GM23338 (cell line): ENCODE measurements around the gene ACSF3. TPM values are rescaled to one million over a fixed set of nuclear protein-coding genes. Genes with fewer than 3 reads are reported as not detected.
A peak's percentile ranks its signal among the peaks of the same experiment; 100 is the strongest.

Experiments
- ATAC-seq: fragments of 200-7000 bp; cut with Tn5 transposase; 3 replicates; pipeline ENCODE4 v1.9.1; 2020
- DNase-seq: peaks from one replicate; pipeline ENCODE4 v3.0.0-alpha.2; 2015; ENCODE audit warnings: low spot score
- H2AFZ ChIP-seq: fragments of 200-600 bp; sonication (generic); 2 replicates; pipeline ENCODE4 v1.8.0; 2016; ENCODE audit warnings: antibody characterized with exemption, mild to moderate bottlenecking, moderate library complexity
- H3F3A ChIP-seq: fragments of 200-600 bp; sonication (generic); replicated peaks from 2 replicates; pipeline ENCODE4 v1.8.0; 2017; ENCODE audit warnings: antibody characterized with exemption, mixed run types, low read depth
- H3K27ac ChIP-seq: fragments of 200-600 bp; sonication (generic); 2 replicates; pipeline ENCODE4 v1.6.1; 2016; ENCODE audit warnings: low read depth
- H3K27me3 ChIP-seq: fragments of 200-600 bp; sonication (generic); 2 replicates; pipeline ENCODE4 v1.8.0; 2016; ENCODE audit warnings: mild to moderate bottlenecking, mixed run types, moderate library complexity; ENCODE audit not compliant: insufficient read depth
- H3K36me3 ChIP-seq: fragments of 200-600 bp; sonication (generic); 2 replicates; pipeline ENCODE4 v1.8.0; 2016; ENCODE audit warnings: mild to moderate bottlenecking; ENCODE audit not compliant: insufficient read depth
- H3K4me1 ChIP-seq: fragments of 200-600 bp; sonication (generic); 2 replicates; pipeline ENCODE4 v1.8.0; 2016; ENCODE audit warnings: mild to moderate bottlenecking, moderate library complexity; ENCODE audit not compliant: insufficient read depth
- H3K4me2 ChIP-seq: fragments of 200-600 bp; sonication (generic); 2 replicates; pipeline ENCODE4 v1.7.1; 2017; ENCODE audit warnings: mixed run types
- H3K4me3 ChIP-seq: fragments of 200-600 bp; sonication (generic); 2 replicates; pipeline ENCODE4 v1.6.1; 2016; ENCODE audit warnings: mixed run types
- H3K79me2 ChIP-seq: fragments of 200-600 bp; sonication (generic); replicated peaks from 2 replicates; pipeline ENCODE4 v1.8.0; 2017; ENCODE audit warnings: mild to moderate bottlenecking; ENCODE audit not compliant: insufficient read depth
- H3K9me2 ChIP-seq: fragments of 200-600 bp; sonication (generic); 2 replicates; pipeline ENCODE4 v1.8.0; 2017; ENCODE audit not compliant: insufficient read depth
- H4K20me1 ChIP-seq: fragments of 200-600 bp; sonication (generic); replicated peaks from 2 replicates; pipeline ENCODE4 v1.8.0; 2017; ENCODE audit warnings: mild to moderate bottlenecking; ENCODE audit not compliant: insufficient read depth
- H3K27ac Mint-ChIP-seq: 2 replicates; pipeline ENCODE4 v1.8.0; 2020; ENCODE audit warnings: inconsistent platforms, mild to moderate bottlenecking, moderate library complexity, mixed read lengths
- H3K27me3 Mint-ChIP-seq: 3 replicates; pipeline ENCODE4 v1.8.0; 2022; ENCODE audit warnings: low read depth, mild to moderate bottlenecking, moderate library complexity, mixed read lengths, inconsistent platforms; ENCODE audit not compliant: insufficient read depth, poor library complexity
- H3K36me3 Mint-ChIP-seq: 3 replicates; pipeline ENCODE4 v1.8.0; 2021; ENCODE audit warnings: low read depth, mild to moderate bottlenecking, inconsistent platforms, moderate library complexity, mixed read lengths
- H3K4me1 Mint-ChIP-seq: 3 replicates; pipeline ENCODE4 v1.8.0; 2020; ENCODE audit warnings: mild to moderate bottlenecking, inconsistent platforms, mixed read lengths
- H3K4me3 Mint-ChIP-seq: 3 replicates; pipeline ENCODE4 v1.8.0; 2021; ENCODE audit warnings: moderate library complexity, mild to moderate bottlenecking, inconsistent platforms, mixed read lengths
- H3K9me3 Mint-ChIP-seq: 3 replicates; pipeline ENCODE4 v1.8.0; 2020; ENCODE audit warnings: moderate library complexity, mild to moderate bottlenecking, inconsistent platforms, mixed read lengths
- CREB1 ChIP-seq: fragments of 250-450 bp; sonication (Bioruptor Pico); IDR thresholded peaks from 2 replicates; pipeline ENCODE4 v1.5.0; 2020; ENCODE audit warnings: low read depth, mild to moderate bottlenecking, moderate library complexity
- CTCF ChIP-seq, 2 experiments: fragments of 200-600 bp in 1 of 2; sonication (generic) in 1 of 2; conservative IDR thresholded peaks; 2 replicates each; pipeline versions ENCODE4 v1.5.1 to v1.6.1; 2016 to 2017; ENCODE audit warnings: antibody characterized with exemption in 2 of 2, low read depth in 2 of 2, mild to moderate bottlenecking in 2 of 2, moderate library complexity in 1 of 2
- ETS1 ChIP-seq: IDR thresholded peaks from 2 replicates; pipeline ENCODE4 v1.6.1; 2016; ENCODE audit warnings: antibody characterized with exemption
- EZH2 ChIP-seq: fragments of 200-600 bp; sonication (generic); IDR thresholded peaks from one replicate; pipeline ENCODE4 v1.8.0; 2017; ENCODE audit warnings: antibody characterized with exemption, mild to moderate bottlenecking, low read depth; ENCODE audit not compliant: unreplicated experiment
- EZH2phosphoT487 ChIP-seq: fragments of 200-600 bp; sonication (generic); IDR thresholded peaks from one replicate; pipeline ENCODE4 v1.8.1; 2018; ENCODE audit warnings: antibody characterized with exemption; ENCODE audit not compliant: unreplicated experiment
- JUNB ChIP-seq: IDR thresholded peaks from one replicate; pipeline ENCODE4 v1.6.1; 2016; ENCODE audit warnings: antibody characterized with exemption; ENCODE audit not compliant: unreplicated experiment
- NANOG ChIP-seq: IDR thresholded peaks from 2 replicates; pipeline ENCODE4 v1.6.1; 2016; ENCODE audit warnings: antibody characterized with exemption, borderline replicate concordance
- POLR2AphosphoS5 ChIP-seq: IDR thresholded peaks from 2 replicates; pipeline ENCODE4 v1.6.1; 2016; ENCODE audit warnings: antibody characterized with exemption, low read depth
- REST ChIP-seq: IDR thresholded peaks from one replicate; pipeline ENCODE4 v1.6.1; 2018; ENCODE audit warnings: antibody characterized with exemption; ENCODE audit not compliant: unreplicated experiment
- STAT1 ChIP-seq: IDR thresholded peaks from one replicate; pipeline ENCODE4 v1.6.1; 2016; ENCODE audit warnings: antibody characterized with exemption; ENCODE audit not compliant: unreplicated experiment
- ZNF114 ChIP-seq: fragments of 250-450 bp; sonication (Bioruptor Pico); IDR thresholded peaks from 2 replicates; pipeline ENCODE4 v1.5.0; 2020; ENCODE audit warnings: mild to moderate bottlenecking, moderate library complexity
- ZNF331 ChIP-seq: fragments of 250-450 bp; sonication (Bioruptor Pico); IDR thresholded peaks from 2 replicates; pipeline ENCODE4 v1.5.0; 2020; ENCODE audit warnings: low read depth, mild to moderate bottlenecking, moderate library complexity
- polyA plus RNA-seq: library from polyadenylated mRNA; unstranded; fragments of >200 nt; fragmentation: Nextera tagmentation; extraction: Ambion mirVana; gene quantifications from 2 replicates; pipeline ENCODE4 v1.2.1, GENCODE V29; 2016
- total RNA-seq: library from RNA; depleted of rRNA; stranded (reverse); fragments of >200 nt; shearing (Covaris generic); gene quantifications from 2 replicates; pipeline ENCODE4 v1.2.3, GENCODE V29; 2014

The ACSF3 gene
- total and polyA plus RNA-seq, 2 experiments from 2014 or later = 12.8 to 23.1 TPM

- no peak overlapping the region for H3K4me3 ChIP-seq
- H3K36me3 ChIP-seq = no peaks in the 10 kb centered on the region
- no peak overlapping the region for H2AFZ ChIP-seq
- H3K36me3 Mint-ChIP-seq = peaks cover 37% of the 10 kb centered on the region
- H3K4me3 Mint-ChIP-seq = no peak overlapping the region
- H3K4me1 Mint-ChIP-seq = peaks cover 8% of the 10 kb centered on the region; the same call in 2 of the 3 replicates
- H3K4me1 ChIP-seq = no peaks in the 10 kb centered on the region
- ATAC-seq = peak; percentile 63
- H3F3A ChIP-seq = no peaks in the 10 kb centered on the region
- no peak overlapping the region for H3K27ac ChIP-seq
- peaks cover 5% of the 10 kb centered on the region for H3K27me3 Mint-ChIP-seq
- peaks cover 2% of the 10 kb centered on the region; the same call in 1 of the 3 replicates for H3K9me3 Mint-ChIP-seq
- H3K27me3 ChIP-seq = no peaks in the 10 kb centered on the region
- H3K27ac Mint-ChIP-seq = no peak overlapping the region
- H3K79me2 ChIP-seq = 0 out of 2 replicates have a peak, but pooled peaks cover 4% of the 10 kb centered on the region
- no peak overlapping the region for H3K4me2 ChIP-seq
- TF ChIP-seq CTCF (conservative IDR thresholded peaks at IDR 0.05; ENCODE audit: low read depth in 2 of 2) (peak; percentile 46 to 47), CREB1 (CRISPR knock-in tag) (no peak)
- no peak for DNase-seq
- H3K9me2 ChIP-seq = no peaks in the 10 kb centered on the region
- H4K20me1 ChIP-seq = no peaks in the 10 kb centered on the region
These were observed 38.7 kb downstream of the ACSF3 start for GRCh38 chr16:89132194-89133005.

- Histone ChIP-seq H3K36me3 (no peaks in the 10 kb centered on the region), H3K27ac (no peak overlapping the region), H3K9me2 (no peaks in the 10 kb centered on the region), H3K4me2 (no peak overlapping the region), H3F3A (no peaks in the 10 kb centered on the region), H4K20me1 (no peaks in the 10 kb centered on the region), H3K27me3 (no peaks in the 10 kb centered on the region), H3K4me3 (no peak overlapping the region), H3K4me1 (no peaks in the 10 kb centered on the region), H3K79me2 (0 out of 2 replicates have a peak, but pooled peaks cover 4% of the 10 kb centered on the region), H2AFZ (no peak overlapping the region)
- peaks cover 5% of the 10 kb centered on the region for H3K27me3 Mint-ChIP-seq
- DNase-seq = no peak
- H3K4me3 Mint-ChIP-seq = no peak overlapping the region
- no peak overlapping the region; the same call in 1 of the 2 replicates for H3K27ac Mint-ChIP-seq
- peaks cover 2% of the 10 kb centered on the region; the same call in 1 of the 3 replicates for H3K9me3 Mint-ChIP-seq
- ATAC-seq = no peak
- peaks cover 8% of the 10 kb centered on the region; the same call in 2 of the 3 replicates for H3K4me1 Mint-ChIP-seq
- peaks cover 37% of the 10 kb centered on the region for H3K36me3 Mint-ChIP-seq
- TF ChIP-seq NANOG (no peak), ETS1 (no peak), JUNB (no peak), ZNF114 (CRISPR knock-in tag) (no peak), EZH2 (no peak), CREB1 (CRISPR knock-in tag) (no peak), EZH2phosphoT487 (no peak), REST (no peak), ZNF331 (CRISPR knock-in tag) (no peak), POLR2AphosphoS5 (no peak), CTCF (conservative IDR thresholded peaks at IDR 0.05; ENCODE audit: low read depth in 2 of 2) (no peak), STAT1 (no peak)
These were observed 39.9 kb downstream of the ACSF3 start for GRCh38 chr16:89133457-89134127.
